Stimulated activated CD8-positive, alpha-beta memory T cell treated with anti-CD3 and anti-CD28 coated beads, Interleukin-2, amount 100 ng/mL, for 1 hour (primary cell): Measurements from ENCODE around the gene PTRH1.

Experiments used
- DNase-seq, 2 donors: peaks; one replicate each; pipeline ENCODE4 v3.0.0-alpha.2; 2020; ENCODE audit warnings: low read depth in 2 of 2

The PTRH1 gene

DNA sequence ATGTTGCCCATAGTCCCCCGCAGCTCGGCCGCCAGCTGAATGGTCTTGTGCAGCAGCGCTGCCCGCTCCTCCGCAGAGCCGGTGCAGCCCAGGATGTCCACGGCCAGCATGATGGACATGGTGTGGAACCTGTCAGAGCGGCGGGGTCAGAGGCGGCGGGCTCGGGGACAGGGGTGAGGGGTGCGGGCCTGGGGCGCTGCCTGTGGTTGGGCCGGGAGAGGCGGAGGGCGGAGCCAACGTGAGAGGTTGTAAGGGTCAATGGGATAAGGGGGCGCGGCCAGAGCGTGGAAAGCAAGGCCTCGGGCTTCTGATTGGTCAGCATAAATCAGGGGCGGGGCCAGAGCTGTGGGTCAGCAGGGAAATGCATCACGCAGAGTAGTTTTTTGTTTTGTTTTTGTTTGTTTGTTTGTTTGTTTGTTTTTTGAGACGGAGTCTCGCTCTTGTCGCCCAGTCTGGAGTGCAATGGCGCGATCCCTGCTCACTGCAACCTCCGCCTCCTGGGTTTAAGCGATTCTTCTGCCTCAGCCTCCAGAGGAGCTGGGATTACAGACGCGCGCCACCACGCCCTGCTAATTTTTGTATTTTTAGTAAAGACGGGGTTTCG is 26.5 kb upstream of the PTRH1 start:
- no peak for DNase-seq

DNA sequence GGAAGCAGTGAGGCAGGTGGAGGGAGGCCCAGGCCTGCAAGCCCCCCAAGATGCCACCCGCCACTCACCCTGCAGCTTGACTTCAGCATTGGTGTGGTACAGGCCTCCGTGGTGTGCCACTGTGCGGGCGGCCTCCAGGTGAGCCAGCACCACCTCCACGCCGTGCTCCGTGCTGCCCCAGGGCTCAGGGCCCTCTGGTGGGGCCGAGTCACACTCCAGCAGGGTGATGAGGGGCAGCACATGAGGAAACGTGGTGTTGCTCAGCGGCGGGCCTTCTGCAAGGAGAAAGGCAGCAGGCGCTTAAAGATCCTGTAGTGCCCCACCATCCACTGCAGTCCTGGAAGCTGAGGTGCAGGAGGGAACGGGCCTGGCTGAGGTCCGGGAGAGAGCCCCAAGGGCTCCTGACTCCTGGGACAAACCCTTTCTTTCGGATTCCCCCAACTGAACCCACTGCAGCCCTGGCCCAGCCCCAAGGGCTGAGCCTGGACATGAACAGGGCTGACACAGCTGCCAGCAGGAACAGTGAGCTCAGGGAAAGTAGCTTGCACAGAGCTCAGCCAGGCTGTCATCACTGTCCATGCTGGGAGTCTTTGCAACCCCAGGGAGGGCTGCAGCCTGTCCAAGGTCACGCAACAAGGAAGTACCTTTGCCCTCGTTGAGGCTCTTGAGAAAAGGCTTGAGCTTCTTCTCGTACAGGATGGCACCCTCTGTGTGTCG is 24.3 kb upstream of the PTRH1 start:
- no peak for DNase-seq

DNA sequence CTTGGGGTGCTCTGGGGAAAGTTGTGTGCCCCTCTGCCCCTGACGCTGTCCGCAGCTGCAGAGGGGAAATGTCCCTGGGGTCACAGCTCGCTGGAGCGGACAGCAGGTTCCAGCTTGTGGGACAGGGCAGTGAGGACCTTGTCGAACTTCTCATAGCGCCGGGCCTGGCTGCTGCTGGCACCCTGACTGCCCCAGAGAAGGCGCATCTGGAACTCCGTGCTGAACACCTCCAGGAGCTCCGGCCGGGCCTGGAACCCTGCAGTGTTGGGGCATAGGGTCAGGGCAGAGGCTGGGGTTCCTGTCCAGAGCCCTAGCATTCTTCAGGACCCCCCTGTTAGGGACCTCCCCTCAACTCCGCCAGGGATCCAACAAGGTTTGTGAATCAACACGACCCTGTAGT is 23.2 kb upstream of the PTRH1 start:
- DNase-seq = no peak

DNA sequence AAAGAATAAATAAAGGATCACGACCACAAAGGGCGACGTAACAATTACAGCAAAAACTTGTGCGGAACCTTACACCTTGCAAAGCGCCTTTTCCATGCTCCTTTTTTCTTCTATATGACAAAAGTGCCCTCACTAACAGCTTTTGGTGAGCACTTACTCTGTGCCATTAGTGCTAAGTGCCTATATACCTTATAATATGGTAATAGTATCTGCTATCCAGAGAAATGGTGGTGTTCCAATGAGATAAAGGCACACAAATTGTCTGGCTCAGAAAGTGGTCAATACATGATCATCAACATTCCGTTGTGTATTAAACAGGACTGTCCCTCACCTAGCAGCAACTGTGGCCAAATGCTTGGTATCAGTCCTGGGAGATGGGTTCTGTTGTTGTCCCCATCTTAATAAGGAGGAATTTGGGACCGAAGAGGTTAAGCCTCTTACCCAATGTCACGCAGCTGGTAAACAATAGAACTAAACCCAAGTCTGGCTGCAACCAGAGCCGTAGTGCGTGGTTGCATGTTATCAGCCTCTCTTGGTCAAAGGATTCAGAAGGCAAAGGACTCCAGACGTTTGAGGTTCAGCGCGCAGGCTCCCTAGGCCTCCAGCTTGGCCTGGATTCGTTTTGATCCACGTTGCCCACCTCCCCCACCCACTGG is 20.2 kb upstream of the PTRH1 start:
- no peak for DNase-seq

DNA sequence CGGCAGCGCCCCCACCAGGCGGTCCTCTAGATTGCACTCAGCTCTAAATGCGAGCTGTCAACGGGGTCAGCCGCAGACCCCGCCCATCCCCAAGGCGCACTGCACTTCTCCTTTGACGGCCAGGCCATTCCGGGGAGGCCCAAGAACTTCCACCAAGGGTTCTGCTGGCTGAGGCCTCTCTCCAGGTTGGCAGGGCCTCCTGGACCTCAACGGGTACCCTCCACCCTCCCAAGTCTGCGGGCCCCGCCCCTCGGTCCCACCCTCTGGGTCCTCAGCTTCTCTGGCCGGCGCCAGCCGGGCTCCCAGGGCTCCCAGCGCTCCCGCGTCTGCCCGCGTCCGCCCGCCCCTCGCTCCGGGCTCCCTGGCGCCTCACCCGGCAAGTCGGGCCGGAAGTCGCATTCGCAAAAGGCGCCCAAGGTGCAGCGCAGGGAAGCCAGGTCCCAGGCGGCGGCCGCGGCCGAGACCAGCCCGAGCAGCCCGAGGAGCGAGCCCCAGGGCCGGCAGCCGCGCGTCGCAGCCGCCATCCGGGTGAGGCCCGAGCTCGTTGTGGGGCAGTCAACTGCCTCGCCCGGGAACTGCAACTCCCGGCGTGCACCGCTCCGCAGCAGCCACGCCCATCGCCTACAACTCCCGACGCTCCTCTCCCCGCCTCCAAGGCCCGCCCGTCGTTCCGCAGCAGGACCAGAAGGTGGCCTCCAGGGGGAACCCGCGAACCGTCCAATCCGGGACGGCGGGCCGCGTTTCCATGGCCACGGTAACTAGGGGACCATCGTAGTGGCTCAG is 19.5 kb upstream of the PTRH1 start, which contains the start of gene TOR2A:
Gene TOR2A (minus strand): TSS at position 548 of the 783 bp plus-strand sequence. CDS start 24 bp downstream, at position 524.
- DNase-seq = peak; percentile 97 to 98

DNA sequence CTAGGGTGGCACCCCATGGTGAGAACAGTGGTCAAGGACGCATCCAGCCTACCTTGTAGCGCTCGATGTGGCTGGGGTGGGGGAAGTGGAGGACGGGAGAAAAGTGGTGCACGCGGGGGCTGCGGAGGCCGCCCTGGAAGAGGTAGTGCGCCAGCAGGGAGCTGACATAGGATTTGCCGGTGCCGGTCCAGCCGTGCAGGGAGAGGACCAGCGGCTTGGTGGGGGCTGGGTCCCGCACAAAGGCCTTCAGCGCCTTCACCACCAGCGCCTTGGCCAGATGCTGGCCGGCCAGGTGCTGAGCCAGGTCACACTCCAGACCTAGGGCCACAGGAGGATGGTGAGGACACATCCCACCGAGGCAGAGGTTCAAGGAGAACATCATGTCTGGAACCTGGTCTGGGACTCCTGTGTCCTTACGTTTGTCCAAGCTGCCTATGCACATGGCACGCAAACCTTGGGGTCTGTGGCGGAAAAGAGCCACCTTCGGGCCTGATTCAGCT is 18.8 kb upstream of the PTRH1 start:
- DNase-seq = no peak

DNA sequence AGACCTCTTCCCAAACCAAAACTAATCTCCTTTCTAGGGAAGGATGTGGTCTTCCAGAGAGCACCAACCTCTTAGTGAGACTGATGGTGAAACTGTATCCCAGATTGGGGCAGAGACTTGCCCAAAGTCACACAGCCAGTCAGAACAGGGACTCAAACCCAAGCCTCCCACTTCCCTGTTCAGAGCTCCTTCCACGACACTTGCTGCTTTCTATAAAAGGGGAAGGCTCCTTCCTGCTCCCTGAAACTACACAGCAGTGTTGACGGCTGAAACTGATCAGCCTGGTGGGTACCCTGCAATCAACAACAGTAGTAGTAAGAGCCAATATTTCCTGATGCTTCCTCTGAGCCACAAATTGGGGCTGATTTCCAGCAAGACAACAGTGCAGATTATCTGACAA is 18.2 kb upstream of the PTRH1 start:
- DNase-seq = no peak

DNA sequence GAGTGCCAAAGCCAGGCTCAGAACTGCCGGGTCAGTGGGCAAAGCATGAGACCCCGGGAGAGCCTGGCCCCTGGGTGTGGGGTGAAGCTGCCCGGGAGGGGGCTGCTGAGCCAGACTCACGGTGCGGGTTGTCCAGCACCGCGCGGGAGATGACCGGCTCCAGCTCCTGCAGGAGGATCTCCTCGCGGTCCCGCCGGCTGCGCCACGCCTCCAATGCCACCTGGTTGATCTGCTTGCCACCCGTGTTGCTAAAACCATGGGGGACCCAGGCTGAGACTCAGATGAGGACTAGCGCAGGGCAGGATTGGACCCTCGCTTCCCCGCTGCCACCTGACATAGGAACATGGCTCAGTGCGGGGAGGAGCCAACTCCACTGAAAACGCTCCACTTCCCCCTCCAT is 17.0 kb upstream of the PTRH1 start:
- no peak for DNase-seq

DNA sequence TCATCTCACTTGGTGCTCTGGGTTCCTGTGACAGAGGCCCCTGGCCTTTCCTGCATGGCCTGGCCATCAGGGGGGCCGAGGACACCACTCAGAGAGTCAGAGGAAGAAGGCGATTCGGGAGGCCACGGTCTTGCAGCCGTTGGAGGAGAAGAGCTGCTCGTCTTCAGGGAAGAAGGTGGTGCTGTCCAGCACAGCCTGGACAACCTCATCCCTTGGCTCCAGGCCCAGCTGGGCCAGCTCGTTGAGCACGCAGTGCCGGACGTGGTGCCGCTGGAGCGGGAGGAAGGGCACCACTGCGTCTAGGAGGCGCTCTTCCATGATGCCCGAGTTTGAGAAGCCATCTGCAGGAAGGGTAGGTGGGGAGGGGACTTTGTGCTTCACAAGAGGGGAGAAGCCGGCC is 16.5 kb upstream of the PTRH1 start:
- DNase-seq = no peak

DNA sequence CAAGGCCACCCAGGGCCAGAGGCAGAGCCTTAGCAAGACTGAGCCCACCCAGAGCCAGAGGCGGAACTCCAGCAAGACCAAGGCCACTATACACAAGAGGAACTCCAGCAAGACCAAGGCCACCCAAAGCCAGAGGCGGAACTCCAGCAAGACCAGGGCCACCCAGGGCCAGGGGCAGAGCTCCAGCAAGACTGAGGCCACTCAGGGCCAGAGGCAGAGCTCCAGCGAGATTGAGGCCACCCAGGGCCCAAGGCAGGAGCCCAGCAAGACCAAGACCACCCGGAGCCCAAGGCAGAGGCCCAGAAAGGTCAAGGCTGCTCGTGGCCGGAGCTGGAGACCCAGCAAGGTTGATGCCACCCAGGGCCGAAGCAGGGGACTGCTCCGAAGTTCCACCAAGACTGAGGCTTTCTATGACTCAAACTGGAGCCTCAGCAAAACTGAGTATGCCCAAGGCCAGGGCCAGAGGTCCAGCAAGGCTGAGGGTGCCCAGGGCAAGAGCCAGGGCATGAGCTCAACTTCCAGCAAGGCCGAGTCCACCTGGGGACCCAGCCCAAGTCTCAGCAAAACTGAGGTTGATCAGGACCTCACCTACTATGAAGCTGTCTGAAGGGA is 15.4 kb upstream of the PTRH1 start:
- no peak for DNase-seq

DNA sequence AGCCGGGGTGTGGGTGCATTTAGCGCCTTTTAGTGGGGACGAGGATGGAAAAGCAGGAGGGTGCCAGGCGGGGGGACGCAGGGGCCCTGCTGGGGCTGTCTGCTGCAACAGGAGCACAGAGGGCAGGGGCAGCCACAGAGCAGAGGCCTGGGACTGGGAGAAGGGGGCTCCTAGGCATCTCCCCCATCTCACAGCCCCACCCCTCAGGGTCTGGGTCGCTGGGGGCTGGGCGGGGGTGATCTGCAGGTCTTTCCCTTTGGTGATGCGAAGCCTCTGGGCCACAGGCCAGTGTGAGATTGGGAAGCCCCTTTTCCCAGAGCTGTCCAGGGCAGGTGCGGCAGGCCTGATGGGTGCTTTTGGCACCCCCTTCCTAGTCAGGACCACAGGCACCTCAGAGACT is 14.8 kb upstream of the PTRH1 start:
- DNase-seq = no peak

DNA sequence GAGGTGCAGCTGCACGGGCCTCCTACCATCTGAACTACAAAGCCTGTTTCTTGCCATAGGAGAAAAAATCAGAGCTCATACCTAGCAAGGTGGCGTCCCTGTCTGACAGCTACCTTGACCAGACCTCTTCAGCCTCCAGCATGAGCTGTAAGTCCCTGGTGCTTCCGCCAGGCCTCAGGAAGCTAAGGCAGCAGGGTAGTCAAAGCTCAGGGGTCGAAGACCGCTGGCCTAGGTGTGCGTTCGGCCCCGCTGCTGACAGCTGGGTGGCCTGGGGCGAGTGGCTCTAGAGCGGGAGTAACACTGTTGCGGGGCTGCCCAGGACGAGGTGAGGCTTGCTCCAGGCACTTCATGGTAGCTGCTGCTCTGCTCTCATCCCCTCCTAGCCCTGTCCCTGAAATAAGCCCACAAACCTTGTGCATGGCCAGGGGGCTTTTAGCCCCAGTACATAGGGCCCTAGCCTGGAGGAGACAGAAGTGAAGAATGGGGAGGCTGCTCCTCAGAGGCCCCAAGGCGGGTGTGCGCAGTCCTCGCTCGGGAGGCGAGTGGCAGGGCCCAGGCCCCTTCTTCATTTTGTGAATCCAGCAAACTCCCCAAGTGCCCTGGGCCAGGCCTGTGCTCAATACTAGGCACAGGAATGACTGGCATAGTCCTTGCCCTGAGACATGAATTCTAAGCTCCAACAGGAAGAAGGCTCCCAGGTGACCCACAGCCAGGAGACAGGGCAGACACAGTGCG is 14.2 kb upstream of the PTRH1 start:
- no peak for DNase-seq

DNA sequence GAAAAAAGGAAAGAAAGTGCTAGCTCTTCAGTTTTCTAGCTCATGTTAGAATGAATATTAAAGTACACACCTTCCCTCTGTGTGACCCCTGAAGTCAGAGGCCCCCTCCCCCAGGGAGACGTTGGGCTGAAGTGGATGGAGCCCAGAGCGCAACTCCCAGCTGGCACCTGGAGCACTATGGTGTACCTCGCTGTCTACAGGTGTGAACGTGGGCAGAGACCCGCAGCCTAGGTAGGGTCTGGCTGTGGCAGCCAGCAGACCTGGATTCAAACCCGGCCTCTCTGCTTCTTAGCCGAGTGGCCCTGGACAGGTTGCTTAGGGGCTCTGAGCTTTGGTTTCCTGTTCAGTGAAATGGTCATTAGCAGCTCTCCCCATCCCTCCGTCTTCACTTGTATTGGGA is 13.3 kb upstream of the PTRH1 start:
- no peak for DNase-seq

DNA sequence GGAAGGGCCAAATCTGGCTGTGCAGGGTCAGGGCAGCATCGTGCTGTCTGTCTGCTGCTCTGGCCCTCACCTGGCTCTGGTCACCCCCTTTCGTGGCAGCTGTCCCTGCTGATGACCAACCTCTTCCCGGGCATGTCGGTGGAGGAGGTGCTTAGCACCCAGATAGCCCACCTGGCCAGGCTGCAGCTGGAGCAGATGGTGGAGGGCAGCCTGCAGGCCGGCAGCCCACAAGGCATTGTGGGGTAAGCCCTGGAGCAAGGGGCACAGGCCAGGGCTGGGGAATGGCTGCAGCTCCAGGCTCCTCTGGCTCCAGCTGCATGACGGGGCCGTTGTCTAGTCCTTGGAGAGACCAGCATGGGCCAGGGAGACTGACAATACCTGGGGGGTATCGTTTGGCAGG is 11.4 kb upstream of the PTRH1 start:
- DNase-seq = no peak

DNA sequence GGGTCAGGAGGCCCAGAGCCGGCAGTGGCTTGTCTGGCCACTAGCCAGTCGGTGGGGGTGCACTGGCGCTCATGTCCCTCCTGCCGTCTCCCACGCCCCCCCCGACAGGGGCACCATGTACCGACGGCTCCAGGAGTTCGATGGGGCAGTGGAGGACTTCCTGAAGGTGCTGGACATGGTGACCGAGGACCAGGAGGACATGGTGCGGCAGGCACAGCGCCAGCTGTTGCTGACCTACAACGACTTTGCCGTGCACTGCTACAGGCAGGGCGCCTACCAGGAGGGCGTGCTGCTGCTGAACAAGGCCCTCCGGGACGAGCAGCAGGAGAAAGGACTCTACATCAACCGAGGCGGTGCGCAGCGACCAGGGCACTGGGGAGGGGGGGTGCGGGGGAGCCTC is 8.5 kb upstream of the PTRH1 start:
- no peak for DNase-seq

DNA sequence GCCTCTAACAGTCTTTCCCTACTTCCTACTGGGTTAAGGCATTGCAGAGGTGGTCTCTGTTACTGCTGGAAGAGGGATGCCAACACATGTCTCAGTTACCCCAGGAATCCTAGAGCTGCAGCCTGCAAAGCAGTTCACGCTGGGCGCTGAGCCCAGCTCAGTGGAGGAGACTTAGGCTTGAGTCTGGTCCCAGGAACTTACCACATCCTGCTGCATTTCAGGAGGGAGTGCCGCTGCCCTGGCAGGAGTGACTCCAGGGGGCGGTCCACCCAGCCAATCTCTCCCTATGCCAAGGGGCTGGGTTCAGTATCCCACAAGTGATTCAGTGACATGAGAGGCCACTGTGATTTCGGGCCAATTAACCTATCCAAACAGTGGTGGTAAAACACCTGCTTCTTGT is 8.0 kb upstream of the PTRH1 start:
- no peak for DNase-seq

DNA sequence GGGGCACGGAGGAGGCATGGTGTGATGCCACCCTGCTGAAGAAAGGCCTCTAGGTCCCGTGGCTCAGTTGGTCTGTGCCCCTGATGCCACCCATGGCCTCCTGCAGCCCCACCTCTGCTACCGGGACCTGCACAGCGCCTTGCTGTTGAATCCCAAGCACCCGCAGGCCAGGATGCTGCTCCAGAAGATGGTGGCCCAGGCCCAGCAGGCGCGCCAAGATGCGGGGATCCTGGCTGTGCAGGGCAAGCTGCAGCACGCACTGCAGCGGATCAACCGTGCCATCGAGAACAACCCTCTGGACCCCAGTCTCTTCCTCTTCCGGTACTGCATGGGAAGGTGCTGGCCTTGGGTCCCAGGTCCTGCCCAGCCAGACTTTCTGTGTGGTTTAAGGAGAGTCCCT is 7.5 kb upstream of the PTRH1 start:
- no peak for DNase-seq

DNA sequence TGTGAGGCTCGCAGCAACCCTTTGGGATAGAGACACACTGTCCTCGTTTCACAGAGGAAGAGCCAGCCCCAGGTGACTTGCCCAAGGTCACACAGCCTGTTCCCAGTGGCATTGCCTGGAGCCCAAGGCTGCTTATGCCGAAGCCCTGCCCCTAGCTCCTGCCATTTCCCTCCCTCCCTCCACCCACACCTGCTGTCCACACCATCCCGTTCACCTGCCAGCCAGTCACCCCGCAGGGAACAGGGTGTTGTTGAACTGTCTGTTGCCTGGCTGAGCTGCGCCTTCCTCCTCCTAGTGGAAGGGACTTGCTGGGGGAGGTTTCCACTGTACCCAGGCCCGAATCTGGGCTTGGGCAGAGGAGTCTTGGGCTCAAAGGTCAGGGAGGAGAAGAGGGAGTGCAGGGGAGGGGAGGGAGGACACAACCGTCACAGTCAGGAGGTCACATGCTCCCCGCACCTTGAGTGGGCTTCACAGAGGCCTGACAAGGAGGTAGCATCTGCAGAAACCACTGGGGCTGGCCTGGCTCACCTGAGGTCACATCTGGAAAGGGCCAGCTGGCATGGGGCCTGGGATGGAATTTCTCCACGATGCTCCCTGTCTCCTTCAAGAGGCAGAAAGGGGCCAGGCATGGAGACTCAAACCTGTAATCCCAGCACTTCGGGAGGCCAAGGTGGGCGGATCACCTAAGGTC is 6.7 kb upstream of the PTRH1 start:
- DNase-seq = no peak

DNA sequence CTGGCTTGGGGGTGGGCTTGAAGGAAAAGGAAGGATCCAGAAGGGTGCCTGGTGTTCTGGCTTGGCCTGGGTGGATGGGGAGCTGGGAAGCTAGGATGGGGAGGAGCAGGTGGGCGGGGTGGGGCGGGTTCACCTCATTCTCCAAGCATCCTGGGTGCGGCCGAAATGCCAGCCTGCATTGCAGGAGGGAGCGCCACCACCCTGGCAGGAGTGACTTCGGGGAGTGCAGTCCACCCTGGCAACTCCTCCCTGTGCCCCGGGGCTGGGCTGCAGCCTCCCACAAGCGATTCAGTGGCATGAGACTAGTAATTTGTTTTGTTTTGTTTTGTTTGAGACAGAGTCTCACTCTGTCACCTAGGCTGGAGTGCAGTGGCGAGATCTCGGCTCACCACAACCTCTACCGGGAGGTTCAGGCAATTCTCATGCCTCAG is 5.9 kb upstream of the PTRH1 start:
- DNase-seq = no peak

DNA sequence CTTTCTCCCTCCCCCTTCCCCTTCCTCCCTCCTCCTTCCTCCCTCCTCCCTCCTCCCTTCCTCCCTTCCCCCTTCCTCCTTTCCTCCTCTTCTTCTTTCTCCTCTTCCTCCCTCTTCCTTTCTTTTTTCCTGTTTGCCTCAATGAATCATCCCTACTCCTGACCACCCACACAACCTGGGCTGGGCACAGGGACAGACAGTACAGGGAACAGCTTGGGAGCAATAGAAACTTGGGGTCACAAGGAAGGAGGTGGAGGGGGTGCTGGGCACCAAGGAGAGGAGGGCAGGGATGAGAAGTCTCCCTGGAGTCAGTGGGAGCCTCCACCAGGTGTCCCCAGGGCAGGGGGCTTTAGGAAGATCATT is 5.4 kb upstream of the PTRH1 start:
- DNase-seq = no peak
